Measurements from ENCODE around the gene AHNAK. TPM values are rescaled to one million over a fixed set of nuclear protein-coding genes. Genes with fewer than 3 reads are reported as not detected.
"Not testable (repeated sequence)": the region's sequence is repeated elsewhere in the genome, so short reads cannot be mapped to it uniquely, and the experiment has no call there.

The AHNAK gene
- total and polyA plus RNA-seq, 4 donors, result 22.6 to 110 (median 38.1) TPM

GRCh38 chr11:62552485-62553079, 6.0 kb upstream of the AHNAK start:
- peak overlapping the region; percentile 47 to 68 for H3K9ac ChIP-seq (ENCODE audit: low read depth in 1 of 2, low read length in 2 of 2)
- peaks cover 0 to 4% (median 0%) of the 10 kb centered on the region in 4 donors for H3K36me3 ChIP-seq (ENCODE audit: control insufficient read depth in 4 of 4, insufficient read depth in 3 of 4, low read depth in 1 of 4, low read length in 3 of 4)
- no peaks in the 10 kb centered on the region for H3K27me3 ChIP-seq (ENCODE audit: control insufficient read depth in 4 of 4, insufficient read depth in 4 of 4, low read length in 3 of 4)
- H3K9me3 ChIP-seq (ENCODE audit: control insufficient read depth in 4 of 4, low read length in 3 of 4), result no peaks in the 10 kb centered on the region
- peaks cover 12 to 75% (median 56%) of the 10 kb centered on the region in 4 donors for H3K4me1 ChIP-seq (ENCODE audit: control insufficient read depth in 4 of 4, insufficient read depth in 4 of 4, low read length in 3 of 4)
- TF ChIP-seq FOXA1 (IDR thresholded peaks at IDR 0.05), result no peak
- TF ChIP-seq FOXA2 (IDR thresholded peaks at IDR 0.05), result no peak
- DNase-seq (ENCODE audit: low spot score), result no peak
- H3K27ac ChIP-seq (ENCODE audit: low read depth in 1 of 2, low read length in 2 of 2), result peak overlapping the region; percentile 83 to 84
- H3K4me3 ChIP-seq (ENCODE audit: low read depth in 1 of 3, low read length in 3 of 3), result no peak overlapping the region
- 44% methylated on average over 4 of the region's 4 CpGs for WGBS

GRCh38 chr11:62550478-62550877, 3.9 kb upstream of the AHNAK start:
- H3K27me3 ChIP-seq (ENCODE audit: control insufficient read depth in 4 of 4, insufficient read depth in 4 of 4, low read length in 3 of 4); H3K36me3 ChIP-seq (ENCODE audit: control insufficient read depth in 4 of 4, insufficient read depth in 3 of 4, low read depth in 1 of 4, low read length in 3 of 4); H3K9ac ChIP-seq (ENCODE audit: low read depth in 1 of 2, low read length in 2 of 2); DNase-seq (ENCODE audit: low spot score); H3K9me3 ChIP-seq (ENCODE audit: control insufficient read depth in 4 of 4, low read length in 3 of 4); H3K4me3 ChIP-seq (ENCODE audit: low read depth in 1 of 3, low read length in 3 of 3); H3K27ac ChIP-seq (ENCODE audit: low read depth in 1 of 2, low read length in 2 of 2): not testable (repeated sequence)
- H3K4me1 ChIP-seq (ENCODE audit: control insufficient read depth in 4 of 4, insufficient read depth in 4 of 4, low read length in 3 of 4), result peaks cover 16 to 74% (median 51%) of the 10 kb centered on the region in 4 donors
- 96% methylated on average over 2 of the region's 2 CpGs for WGBS

- peaks cover 19 to 74% (median 56%) of the 10 kb centered on the region in 4 donors for H3K4me1 ChIP-seq (ENCODE audit: control insufficient read depth in 4 of 4, insufficient read depth in 4 of 4, low read length in 3 of 4)
- H3K27ac ChIP-seq (ENCODE audit: low read depth in 1 of 2, low read length in 2 of 2), result peak overlapping the region; percentile 72 to 94
Observed at GRCh38 chr11:62548545-62549335, 2.1 kb upstream of the AHNAK start.

More at GRCh38 chr11:62548545-62549335, 2.1 kb upstream of the AHNAK start:
- Histone ChIP-seq H3K9ac (ENCODE audit: low read depth in 1 of 2, low read length in 2 of 2) (no peak overlapping the region), H3K4me3 (ENCODE audit: low read depth in 1 of 3, low read length in 3 of 3) (no peak overlapping the region), H3K36me3 (ENCODE audit: control insufficient read depth in 4 of 4, insufficient read depth in 3 of 4, low read depth in 1 of 4, low read length in 3 of 4) (no peaks in the 10 kb centered on the region), H3K9me3 (ENCODE audit: control insufficient read depth in 4 of 4, low read length in 3 of 4) (no peaks in the 10 kb centered on the region), H3K27me3 (ENCODE audit: control insufficient read depth in 4 of 4, insufficient read depth in 4 of 4, low read length in 3 of 4) (no peaks in the 10 kb centered on the region)
- TF ChIP-seq CTCF (IDR thresholded peaks at IDR 0.05; ENCODE audit: low read depth, low read length, missing input control), result no peak
- peak; percentile 47 to 74 for TF ChIP-seq RXRA (IDR thresholded peaks at IDR 0.05)
- TF ChIP-seq FOXA2 (IDR thresholded peaks at IDR 0.05), result peak; percentile 82
- TF ChIP-seq TAF1 (conservative IDR thresholded peaks at IDR 0.05), result no peak
- TF ChIP-seq SP1 (IDR thresholded peaks at IDR 0.05), result peak; percentile 70
- TF ChIP-seq YY1 (IDR thresholded peaks at IDR 0.05), result peak; percentile 78
- peak in 1 of 2 donors; percentile 47 for TF ChIP-seq RAD21 (IDR thresholded peaks at IDR 0.05)
- TF ChIP-seq MAX (IDR thresholded peaks at IDR 0.05), result peak; percentile 34
- TF ChIP-seq FOXA1 (IDR thresholded peaks at IDR 0.05), result peak; percentile 85
- peak in 1 of 2 donors; percentile 41 for TF ChIP-seq JUND (IDR thresholded peaks at IDR 0.05)
- TF ChIP-seq ATF3 (IDR thresholded peaks at IDR 0.05), result no peak
- peak; percentile 28 for TF ChIP-seq REST (IDR thresholded peaks at IDR 0.05)
- peak; percentile 53 to 84 for TF ChIP-seq HNF4A (conservative IDR thresholded peaks at IDR 0.05)
- 29% methylated on average over 17 of the region's 17 CpGs for WGBS
- no peak for DNase-seq (ENCODE audit: low spot score)
